ENCODE data around the gene LCOR. TPM values are rescaled to one million over a fixed set of nuclear protein-coding genes. Genes with fewer than 3 reads are reported as not detected.

LCOR gene
- total and polyA plus RNA-seq, 2 of the 13 experiments (the other 11 are each of a cell fraction or from before 2014, with no cell fraction given), result 12.4 to 23.7 TPM

DNA sequence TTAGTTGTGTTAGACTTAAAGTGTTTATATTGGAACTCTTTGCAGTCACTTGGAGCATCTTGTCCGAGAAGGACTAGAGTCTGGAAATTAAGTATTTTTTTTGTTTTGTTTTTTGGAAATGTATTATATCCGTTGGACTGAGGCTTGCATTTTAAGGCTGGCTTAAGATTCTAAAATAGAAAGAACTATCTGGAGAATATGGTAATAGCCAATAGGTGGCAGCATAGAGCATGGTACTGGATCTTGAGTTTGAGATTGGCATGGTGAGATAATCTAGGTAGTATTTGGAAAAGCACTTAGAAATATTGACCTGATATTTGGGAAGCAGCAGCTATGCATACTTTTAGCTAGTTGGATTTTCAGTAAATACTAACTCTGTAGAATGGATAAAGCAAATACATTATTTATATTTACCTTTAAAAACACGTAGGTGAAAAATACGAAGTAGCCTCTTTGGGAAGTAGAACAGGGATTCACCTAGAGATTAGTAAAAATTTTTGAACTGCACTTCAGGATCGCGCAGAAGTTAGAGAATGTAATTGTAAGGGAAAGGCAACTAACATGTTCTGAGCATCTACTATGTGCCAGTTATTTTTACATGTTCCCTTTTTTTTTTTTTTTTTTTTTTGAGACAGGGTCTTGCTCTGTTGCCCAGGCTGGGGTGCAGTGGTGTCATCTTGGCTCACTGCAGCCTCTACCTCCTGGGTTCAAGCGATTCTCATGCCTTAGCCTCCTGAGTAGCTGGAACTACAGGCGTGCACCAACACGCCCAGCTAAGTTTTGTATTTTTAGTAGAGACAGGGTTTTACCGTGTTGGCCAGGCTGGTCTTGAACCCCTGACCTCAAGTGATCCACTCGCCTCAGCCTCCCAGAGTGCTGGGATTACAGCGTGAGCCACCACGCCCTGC, 78.6 kb downstream of the LCOR start (continued):
- TF ChIP-seq ZBTB21 (CRISPR knock-in tag; IDR thresholded peaks at IDR 0.05) (no peak), AGO2 (optimal IDR thresholded peaks at IDR 0.05; ENCODE audit: low read depth, low read length) (no peak), HCFC1 (IDR thresholded peaks at IDR 0.05; ENCODE audit: low read depth, low read length) (no peak)
- TF ChIP-seq, protein P1, sequence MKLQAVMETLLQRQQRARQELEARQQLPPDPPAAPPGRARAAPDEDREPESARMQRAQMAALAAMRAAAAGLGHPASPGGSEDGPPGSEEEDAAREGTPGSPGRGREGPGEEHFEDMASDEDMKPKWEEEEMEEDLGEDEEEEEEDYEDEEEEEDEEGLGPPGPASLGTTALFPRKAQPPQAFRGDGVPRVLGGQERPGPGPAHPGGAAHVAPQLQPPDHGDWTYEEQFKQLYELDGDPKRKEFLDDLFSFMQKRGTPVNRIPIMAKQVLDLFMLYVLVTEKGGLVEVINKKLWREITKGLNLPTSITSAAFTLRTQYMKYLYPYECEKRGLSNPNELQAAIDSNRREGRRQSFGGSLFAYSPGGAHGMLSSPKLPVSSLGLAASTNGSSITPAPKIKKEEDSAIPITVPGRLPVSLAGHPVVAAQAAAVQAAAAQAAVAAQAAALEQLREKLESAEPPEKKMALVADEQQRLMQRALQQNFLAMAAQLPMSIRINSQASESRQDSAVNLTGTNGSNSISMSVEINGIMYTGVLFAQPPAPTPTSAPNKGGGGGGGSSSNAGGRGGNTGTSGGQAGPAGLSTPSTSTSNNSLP (IDR thresholded peaks at IDR 0.05; ENCODE audit: low read depth, low read length), result no peak

DNA sequence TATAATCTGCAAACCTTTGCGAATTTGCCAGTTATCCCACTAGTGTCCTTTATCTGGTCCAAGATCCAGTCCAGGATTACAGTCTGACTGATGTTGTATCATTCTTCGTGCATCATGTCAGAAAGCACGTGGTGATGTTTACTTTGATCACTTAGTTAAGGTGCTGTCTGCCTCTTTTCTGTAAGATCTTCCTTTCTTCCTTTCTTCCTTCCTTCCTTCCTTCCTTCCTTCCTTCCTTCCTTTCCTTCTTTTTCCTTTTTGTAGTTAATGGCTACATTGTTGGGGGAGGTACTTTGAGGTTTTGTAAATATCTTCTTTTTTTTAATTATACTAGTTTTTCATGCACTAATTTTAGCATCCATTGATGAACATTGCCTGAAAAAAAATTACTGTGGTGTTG, 80.3 kb downstream of the LCOR start:
- Histone ChIP-seq H3K9ac (ENCODE audit: insufficient read depth, low read depth, low read length) (no peak overlapping the region), H4K20me1 (ENCODE audit: insufficient read depth, low read length) (peaks cover 6% of the 10 kb centered on the region), H2AFZ (ENCODE audit: low read length) (no peak overlapping the region), H3K4me2 (ENCODE audit: low read depth, low read length) (no peak overlapping the region), H3K27ac (ENCODE audit: extremely low read length, insufficient read depth, low read length) (no peak overlapping the region), H3K79me2 (ENCODE audit: insufficient read depth, low read length) (peaks cover 26% of the 10 kb centered on the region), H3K27me3 (ENCODE audit: control insufficient read depth in 1 of 2, insufficient read depth in 2 of 2, low read length in 2 of 2) (no peaks in the 10 kb centered on the region), H3K9me3 (ENCODE audit: low read length) (no peaks in the 10 kb centered on the region), H3K4me3 (replicated peaks in 1 of 3; ENCODE audit: insufficient read depth in 1 of 3, low read depth in 2 of 3, low read length in 3 of 3) (no peak overlapping the region), H3K36me3 (replicated peaks in 1 of 2; ENCODE audit: control insufficient read depth in 1 of 2, insufficient read depth in 2 of 2, low read length in 2 of 2) (peaks cover 5 to 40% of the 10 kb centered on the region in 2 experiments; a peak in 4 of 5 replicates), H3K4me1 (ENCODE audit: insufficient read depth, low read length) (peaks cover 9% of the 10 kb centered on the region)
- ATAC-seq (no peak), DNase-seq (ENCODE audit: low spot score) (no peak), FAIRE-seq (no peak)
- intact Hi-C loops (cut with micrococcal nuclease; ENCODE audit: unreplicated experiment), result no loop called here
- CTCF ChIA-PET (ENCODE audit: low intra/inter-chr PET ratio, low total read pairs), result no interaction called here
- in situ Hi-C loops (cut with HindIII; ENCODE audit: extremely low pct_ligation_motif_present, low pct_unique_long_range_greater_than_20kb), result no loop called here
- no TSS peak for BruUV-seq (replicated peaks)
- 93% methylated on average over 3 of the region's 3 CpGs for WGBS (ENCODE audit: low lambda C conversion rate)
- POLR2A ChIA-PET, result no interaction called here
- TF ChIP-seq ZNF780A (CRISPR knock-in tag; IDR thresholded peaks at IDR 0.05), result no peak
- TF ChIP-seq, protein P2, sequence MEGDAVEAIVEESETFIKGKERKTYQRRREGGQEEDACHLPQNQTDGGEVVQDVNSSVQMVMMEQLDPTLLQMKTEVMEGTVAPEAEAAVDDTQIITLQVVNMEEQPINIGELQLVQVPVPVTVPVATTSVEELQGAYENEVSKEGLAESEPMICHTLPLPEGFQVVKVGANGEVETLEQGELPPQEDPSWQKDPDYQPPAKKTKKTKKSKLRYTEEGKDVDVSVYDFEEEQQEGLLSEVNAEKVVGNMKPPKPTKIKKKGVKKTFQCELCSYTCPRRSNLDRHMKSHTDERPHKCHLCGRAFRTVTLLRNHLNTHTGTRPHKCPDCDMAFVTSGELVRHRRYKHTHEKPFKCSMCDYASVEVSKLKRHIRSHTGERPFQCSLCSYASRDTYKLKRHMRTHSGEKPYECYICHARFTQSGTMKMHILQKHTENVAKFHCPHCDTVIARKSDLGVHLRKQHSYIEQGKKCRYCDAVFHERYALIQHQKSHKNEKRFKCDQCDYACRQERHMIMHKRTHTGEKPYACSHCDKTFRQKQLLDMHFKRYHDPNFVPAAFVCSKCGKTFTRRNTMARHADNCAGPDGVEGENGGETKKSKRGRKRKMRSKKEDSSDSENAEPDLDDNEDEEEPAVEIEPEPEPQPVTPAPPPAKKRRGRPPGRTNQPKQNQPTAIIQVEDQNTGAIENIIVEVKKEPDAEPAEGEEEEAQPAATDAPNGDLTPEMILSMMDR (CRISPR knock-in tag; IDR thresholded peaks at IDR 0.05), result no peak
- no peak for TF ChIP-seq HMG20A (CRISPR knock-in tag; IDR thresholded peaks at IDR 0.05; ENCODE audit: borderline replicate concordance)
- TF ChIP-seq, protein P3, sequence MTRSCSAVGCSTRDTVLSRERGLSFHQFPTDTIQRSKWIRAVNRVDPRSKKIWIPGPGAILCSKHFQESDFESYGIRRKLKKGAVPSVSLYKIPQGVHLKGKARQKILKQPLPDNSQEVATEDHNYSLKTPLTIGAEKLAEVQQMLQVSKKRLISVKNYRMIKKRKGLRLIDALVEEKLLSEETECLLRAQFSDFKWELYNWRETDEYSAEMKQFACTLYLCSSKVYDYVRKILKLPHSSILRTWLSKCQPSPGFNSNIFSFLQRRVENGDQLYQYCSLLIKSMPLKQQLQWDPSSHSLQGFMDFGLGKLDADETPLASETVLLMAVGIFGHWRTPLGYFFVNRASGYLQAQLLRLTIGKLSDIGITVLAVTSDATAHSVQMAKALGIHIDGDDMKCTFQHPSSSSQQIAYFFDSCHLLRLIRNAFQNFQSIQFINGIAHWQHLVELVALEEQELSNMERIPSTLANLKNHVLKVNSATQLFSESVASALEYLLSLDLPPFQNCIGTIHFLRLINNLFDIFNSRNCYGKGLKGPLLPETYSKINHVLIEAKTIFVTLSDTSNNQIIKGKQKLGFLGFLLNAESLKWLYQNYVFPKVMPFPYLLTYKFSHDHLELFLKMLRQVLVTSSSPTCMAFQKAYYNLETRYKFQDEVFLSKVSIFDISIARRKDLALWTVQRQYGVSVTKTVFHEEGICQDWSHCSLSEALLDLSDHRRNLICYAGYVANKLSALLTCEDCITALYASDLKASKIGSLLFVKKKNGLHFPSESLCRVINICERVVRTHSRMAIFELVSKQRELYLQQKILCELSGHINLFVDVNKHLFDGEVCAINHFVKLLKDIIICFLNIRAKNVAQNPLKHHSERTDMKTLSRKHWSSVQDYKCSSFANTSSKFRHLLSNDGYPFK (CRISPR knock-in tag; IDR thresholded peaks at IDR 0.05; ENCODE audit: borderline replicate concordance), result no peak
- TF ChIP-seq, protein P4, sequence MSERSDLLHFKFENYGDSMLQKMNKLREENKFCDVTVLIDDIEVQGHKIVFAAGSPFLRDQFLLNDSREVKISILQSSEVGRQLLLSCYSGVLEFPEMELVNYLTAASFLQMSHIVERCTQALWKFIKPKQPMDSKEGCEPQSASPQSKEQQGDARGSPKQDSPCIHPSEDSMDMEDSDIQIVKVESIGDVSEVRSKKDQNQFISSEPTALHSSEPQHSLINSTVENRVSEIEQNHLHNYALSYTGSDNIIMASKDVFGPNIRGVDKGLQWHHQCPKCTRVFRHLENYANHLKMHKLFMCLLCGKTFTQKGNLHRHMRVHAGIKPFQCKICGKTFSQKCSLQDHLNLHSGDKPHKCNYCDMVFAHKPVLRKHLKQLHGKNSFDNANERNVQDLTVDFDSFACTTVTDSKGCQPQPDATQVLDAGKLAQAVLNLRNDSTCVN (CRISPR knock-in tag; IDR thresholded peaks at IDR 0.05; ENCODE audit: borderline replicate concordance), result no peak
- no peak for TF ChIP-seq MAFG (CRISPR knock-in tag; IDR thresholded peaks at IDR 0.05)
- TF ChIP-seq ZSCAN25 (CRISPR knock-in tag; IDR thresholded peaks at IDR 0.05), result no peak
- TF ChIP-seq PHB2 (IDR thresholded peaks at IDR 0.05; ENCODE audit: partially characterized antibody), result no peak
- TF ChIP-seq KAT7 (CRISPR knock-in tag; IDR thresholded peaks at IDR 0.05; ENCODE audit: borderline replicate concordance), result no peak
- no peak for TF ChIP-seq RAD51 (IDR thresholded peaks at IDR 0.05; ENCODE audit: borderline replicate concordance)
- TF ChIP-seq PAF1 (CRISPR knock-in tag; IDR thresholded peaks at IDR 0.05), result no peak
- no peak for TF ChIP-seq ZNF703 (CRISPR knock-in tag; IDR thresholded peaks at IDR 0.05; ENCODE audit: borderline replicate concordance)
